ENCODE data around the gene C2orf49. TPM values are rescaled to one million over a fixed set of nuclear protein-coding genes. Genes with fewer than 3 reads are reported as not detected.
A peak's percentile ranks its signal among the peaks of the same experiment; 100 is the strongest.

C2orf49 gene
- total RNA-seq, 1 experiment from 2014 or later = 11.6 TPM

GRCh38 chr2:105330681-105331375 is 6.5 kb upstream of the C2orf49 start:
- H3F3A ChIP-seq (ENCODE audit: low read length, unreplicated experiment) = no peaks in the 10 kb centered on the region

DNA sequence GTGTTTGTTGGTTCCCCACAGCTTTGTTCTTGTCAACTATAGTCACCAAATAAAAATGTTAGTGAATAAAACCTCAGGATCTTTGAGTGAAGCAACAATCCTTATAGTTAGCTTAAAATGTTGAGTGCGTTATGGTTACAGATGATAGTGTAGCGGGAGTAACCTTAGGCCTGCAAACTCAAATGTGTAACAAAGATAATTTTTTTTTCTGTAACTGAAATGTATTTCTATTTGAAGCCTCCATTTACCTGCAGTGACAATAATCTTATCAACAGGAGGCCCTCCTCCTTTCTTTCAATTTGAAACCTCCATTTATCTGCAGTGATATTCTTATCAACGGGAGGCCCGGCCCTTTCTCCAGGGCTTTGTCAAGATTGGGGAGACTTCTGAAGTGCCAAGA is 3.1 kb upstream of the C2orf49 start:
- H4K20me1 ChIP-seq (ENCODE audit: low read length) = peaks cover 7% of the 10 kb centered on the region; the same call in 1 of the 2 replicates
- no TSS peak for BruUV-seq (replicated peaks)
- no peaks in the 10 kb centered on the region for H3K9me3 ChIP-seq (ENCODE audit: low read length)
- CTCF ChIA-PET = no interaction called here
- no peak overlapping the region for H3K9ac ChIP-seq (ENCODE audit: low read length)
- no peak for TF ChIP-seq CTCF (conservative IDR thresholded peaks at IDR 0.05; ENCODE audit: low read depth, low read length)
- TF ChIP-seq EZH2 (IDR thresholded peaks at IDR 0.05; ENCODE audit: low read length, unreplicated experiment) = no peak
- TF ChIP-seq EZH2phosphoT487 (IDR thresholded peaks at IDR 0.05; ENCODE audit: borderline replicate concordance, low read length) = no peak
- H3K27me3 ChIP-seq (ENCODE audit: low read length) = no peaks in the 10 kb centered on the region
- intact Hi-C loops (cut with micrococcal nuclease) = no loop called here
- H3K4me1 ChIP-seq (ENCODE audit: insufficient read depth, low read length) = peaks cover 30% of the 10 kb centered on the region
- DNase-seq (no peak), ATAC-seq (no peak)
- POLR2A ChIA-PET (ENCODE audit: unreplicated experiment) = no interaction called here
- no peak overlapping the region for H3K4me2 ChIP-seq (ENCODE audit: low read length)
- H3K4me3 ChIP-seq (ENCODE audit: low read length) = no peak overlapping the region
- H3K79me2 ChIP-seq (ENCODE audit: low read length) = peaks cover 43% of the 10 kb centered on the region
- no peaks in the 10 kb centered on the region for H3K36me3 ChIP-seq (ENCODE audit: low read depth, low read length)
- H3K9me2 ChIP-seq (replicated peaks; ENCODE audit: low read length) = no peaks in the 10 kb centered on the region
- H3F3A ChIP-seq (ENCODE audit: low read length, unreplicated experiment) = no peaks in the 10 kb centered on the region
- no peak overlapping the region for H2AFZ ChIP-seq (ENCODE audit: low read length)
- no peak overlapping the region for H3K27ac ChIP-seq (ENCODE audit: low read length)

More at GRCh38 chr2:105330681-105331375, 6.5 kb upstream of the C2orf49 start:
- DNase-seq (peak; percentile 60), ATAC-seq (peak; percentile 12; the same call in 1 of the 2 replicates)
- Histone ChIP-seq H3K9ac (ENCODE audit: low read length) (no peak overlapping the region; the same call in 1 of the 2 replicates), H3K27ac (ENCODE audit: low read length) (0 out of 2 replicates have a peak overlapping the region, but pooled peaks have one; percentile 35), H3K9me3 (ENCODE audit: low read length) (no peaks in the 10 kb centered on the region), H3K4me1 (ENCODE audit: insufficient read depth, low read length) (peaks cover 43% of the 10 kb centered on the region), H3K36me3 (ENCODE audit: low read depth, low read length) (no peaks in the 10 kb centered on the region), H3K4me3 (ENCODE audit: low read length) (no peak overlapping the region; the same call in 1 of the 2 replicates), H2AFZ (ENCODE audit: low read length) (peak overlapping the region; percentile 94), H3K27me3 (ENCODE audit: low read length) (no peaks in the 10 kb centered on the region), H3K9me2 (replicated peaks; ENCODE audit: low read length) (no peaks in the 10 kb centered on the region), H3K4me2 (ENCODE audit: low read length) (peak overlapping the region; percentile 95), H4K20me1 (ENCODE audit: low read length) (no peaks in the 10 kb centered on the region), H3K79me2 (ENCODE audit: low read length) (peaks cover 42% of the 10 kb centered on the region)
- TF ChIP-seq EZH2 (IDR thresholded peaks at IDR 0.05; ENCODE audit: low read length, unreplicated experiment) (no peak), EZH2phosphoT487 (IDR thresholded peaks at IDR 0.05; ENCODE audit: borderline replicate concordance, low read length) (no peak)
- intact Hi-C loops (cut with micrococcal nuclease) = no loop called here
- BruUV-seq (replicated peaks) = no TSS peak
- POLR2A ChIA-PET (ENCODE audit: unreplicated experiment) = no interaction called here
- CTCF ChIA-PET = no interaction called here

GRCh38 chr2:105335469-105335868 is 1.9 kb upstream of the C2orf49 start:
- POLR2A ChIA-PET (ENCODE audit: unreplicated experiment) = no interaction called here
- BruUV-seq (replicated peaks) = no TSS peak
- peaks cover 47% of the 10 kb centered on the region for H3K79me2 ChIP-seq (ENCODE audit: low read length)

More at GRCh38 chr2:105335469-105335868, 1.9 kb upstream of the C2orf49 start:
- Histone ChIP-seq H3F3A (ENCODE audit: low read length, unreplicated experiment) (no peaks in the 10 kb centered on the region), H3K9ac (ENCODE audit: low read length) (no peak overlapping the region), H3K4me3 (ENCODE audit: low read length) (no peak overlapping the region), H3K9me2 (replicated peaks; ENCODE audit: low read length) (no peaks in the 10 kb centered on the region), H4K20me1 (ENCODE audit: low read length) (peaks cover 9% of the 10 kb centered on the region; the same call in 1 of the 2 replicates), H3K9me3 (ENCODE audit: low read length) (no peaks in the 10 kb centered on the region), H3K27ac (ENCODE audit: low read length) (no peak overlapping the region), H2AFZ (ENCODE audit: low read length) (no peak overlapping the region), H3K4me2 (ENCODE audit: low read length) (no peak overlapping the region), H3K36me3 (ENCODE audit: low read depth, low read length) (peaks cover 8% of the 10 kb centered on the region; the same call in 1 of the 2 replicates), H3K4me1 (ENCODE audit: insufficient read depth, low read length) (peaks cover 26% of the 10 kb centered on the region), H3K27me3 (ENCODE audit: low read length) (no peaks in the 10 kb centered on the region)
- TF ChIP-seq CTCF (conservative IDR thresholded peaks at IDR 0.05; ENCODE audit: low read depth, low read length) (no peak), EZH2 (IDR thresholded peaks at IDR 0.05; ENCODE audit: low read length, unreplicated experiment) (no peak), EZH2phosphoT487 (IDR thresholded peaks at IDR 0.05; ENCODE audit: borderline replicate concordance, low read length) (no peak)
- intact Hi-C loops (cut with micrococcal nuclease) = no loop called here
- ATAC-seq (no peak), DNase-seq (no peak)
- CTCF ChIA-PET = interaction anchor here (0.6 kb wide), 1 partner anchor 185 kb away, joined by 4 read pairs; no protein-coding TSS in a partner anchor

Data from PC-3 (cell line).